ENCODE results near the gene MLLT10. TPM values are rescaled to one million over a fixed set of nuclear protein-coding genes. Genes with fewer than 3 reads are reported as not detected.

Gene MLLT10
- total and polyA plus RNA-seq, 9 of the 15 experiments (the other 6 are each of a cell fraction or from before 2014, with no cell fraction given): 18.8 to 81.4 (median 64.2) TPM

GRCh38 chr10:21746118-21746517 is 212.1 kb downstream of the MLLT10 start:
- Histone ChIP-seq H3K4me2 (ENCODE audit: insufficient read depth, low read length) (no peak overlapping the region), H2AFZ (ENCODE audit: low read depth, low read length) (no peak overlapping the region), H3K27ac (ENCODE audit: extremely low read depth, low read depth, low read length) (no peak overlapping the region), H3K4me3 (no peak overlapping the region), H3K9me3 (replicated peaks; ENCODE audit: control insufficient read depth, insufficient read depth, low read depth, low read length) (no peaks in the 10 kb centered on the region), H3K9me1 (ENCODE audit: control insufficient read depth, insufficient read depth, low read length) (no peaks in the 10 kb centered on the region), H3K79me2 (ENCODE audit: control insufficient read depth, insufficient read depth, low read length) (no peaks in the 10 kb centered on the region), H3K9ac (ENCODE audit: insufficient read depth in 1 of 2, low read depth in 2 of 2, low read length in 2 of 2) (no peak overlapping the region), H3K27me3 (ENCODE audit: control insufficient read depth in 2 of 2, insufficient read depth in 2 of 2, low read length in 2 of 2) (no peaks in the 10 kb centered on the region), H4K20me1 (replicated peaks; ENCODE audit: control insufficient read depth, insufficient read depth, low read length) (peaks cover 4% of the 10 kb centered on the region; the same call in 1 of the 2 replicates), H3K4me1 (replicated peaks in 1 of 2; ENCODE audit: control insufficient read depth in 2 of 2, insufficient read depth in 2 of 2, low read length in 2 of 2) (peaks cover 3 to 9% of the 10 kb centered on the region in 2 experiments; a peak in 3 of 5 replicates), H3K36me3 (ENCODE audit: control insufficient read depth, insufficient read depth, low read length) (peaks cover 40% of the 10 kb centered on the region; the same call in 2 of the 3 replicates)
- ATAC-seq: peak; percentile 17
- CTCF ChIA-PET (ENCODE audit: low intra/inter-chr PET ratio): no interaction called here
- intact Hi-C loops (cut with micrococcal nuclease): no loop called here
- no TSS peak for BruUV-seq (replicated peaks)
- DNase-seq (ENCODE audit: extremely low read depth in 1 of 4, low spot score in 3 of 4): no peak
- no peak for FAIRE-seq
- TF ChIP-seq NFIC (IDR thresholded peaks at IDR 0.05): no peak
- TF ChIP-seq SNAPC5 (CRISPR knock-in tag; IDR thresholded peaks at IDR 0.05): no peak
- no peak for TF ChIP-seq SIN3B (IDR thresholded peaks at IDR 0.05; ENCODE audit: low read depth)
- peak; percentile 26 for TF ChIP-seq POLR2B (IDR thresholded peaks at IDR 0.05; ENCODE audit: low read depth, partially characterized antibody)
- POLR2A ChIA-PET: interaction anchor here (0.9 to 1.3 kb wide), 2 partner anchors 12 to 21 kb away, joined by 3 to 4 read pairs; no protein-coding TSS in a partner anchor
- WGBS (ENCODE audit: insufficient coverage, low coverage, missing lambda C conversion rate): 89% methylated on average over 6 of the region's 6 CpGs
- in situ Hi-C loops (cut with MboI): no loop called here

GRCh38 chr10:21747809-21748208 is 213.8 kb downstream of the MLLT10 start:
- no peak overlapping the region for H2AFZ ChIP-seq (ENCODE audit: low read depth, low read length)
- ATAC-seq (no peak), DNase-seq (ENCODE audit: extremely low read depth in 1 of 4, low spot score in 3 of 4) (no peak), FAIRE-seq (no peak)
- WGBS (ENCODE audit: insufficient coverage, low coverage, missing lambda C conversion rate): 61% methylated on average over 4 of the region's 4 CpGs
- H4K20me1 ChIP-seq (replicated peaks; ENCODE audit: control insufficient read depth, insufficient read depth, low read length): peaks cover 5% of the 10 kb centered on the region; the same call in 1 of the 2 replicates
- H3K27ac ChIP-seq (ENCODE audit: extremely low read depth, low read depth, low read length): no peak overlapping the region
- H3K9ac ChIP-seq (ENCODE audit: insufficient read depth in 1 of 2, low read depth in 2 of 2, low read length in 2 of 2): no peak overlapping the region
- no peaks in the 10 kb centered on the region for H3K27me3 ChIP-seq (ENCODE audit: control insufficient read depth in 2 of 2, insufficient read depth in 2 of 2, low read length in 2 of 2)
- no peak overlapping the region for H3K4me2 ChIP-seq (ENCODE audit: insufficient read depth, low read length)
- BruUV-seq (replicated peaks): TSS peak; percentile 11
- no peaks in the 10 kb centered on the region for H3K9me1 ChIP-seq (ENCODE audit: control insufficient read depth, insufficient read depth, low read length)
- H3K9me3 ChIP-seq (replicated peaks; ENCODE audit: control insufficient read depth, insufficient read depth, low read depth, low read length): no peaks in the 10 kb centered on the region
- H3K4me3 ChIP-seq: no peak overlapping the region
- CTCF ChIA-PET (ENCODE audit: low intra/inter-chr PET ratio): no interaction called here
- H3K79me2 ChIP-seq (ENCODE audit: control insufficient read depth, insufficient read depth, low read length): no peaks in the 10 kb centered on the region
- in situ Hi-C loops (cut with MboI) (no loop called here), intact Hi-C loops (cut with micrococcal nuclease) (no loop called here)
- peaks cover 6 to 22% of the 10 kb centered on the region in 2 experiments; a peak in 4 of 5 replicates for H3K4me1 ChIP-seq (replicated peaks in 1 of 2; ENCODE audit: control insufficient read depth in 2 of 2, insufficient read depth in 2 of 2, low read length in 2 of 2)
- POLR2A ChIA-PET: interaction anchor here (1.0 to 1.5 kb wide), 3 partner anchors 10 to 341 kb away, joined by 3 to 8 read pairs (median 3); no protein-coding TSS in a partner anchor
- H3K36me3 ChIP-seq (ENCODE audit: control insufficient read depth, insufficient read depth, low read length): peaks cover 23% of the 10 kb centered on the region; the same call in 2 of the 3 replicates
- TF ChIP-seq HLTF (IDR thresholded peaks at IDR 0.05): no peak
- TF ChIP-seq TAF15 (IDR thresholded peaks at IDR 0.05; ENCODE audit: low read depth, low read length): no peak
- TF ChIP-seq SRSF7 (optimal IDR thresholded peaks at IDR 0.05; ENCODE audit: low read depth, low read length): no peak
- no peak for TF ChIP-seq E2F1 (CRISPR knock-in tag; IDR thresholded peaks at IDR 0.05)
- no peak for TF ChIP-seq PKNOX1 (IDR thresholded peaks at IDR 0.05)
- no peak for TF ChIP-seq KLF13 (tag; IDR thresholded peaks at IDR 0.05; ENCODE audit: borderline replicate concordance, low read depth)
